Measurements from ENCODE around the gene SLC49A4. TPM values are rescaled to one million over a fixed set of nuclear protein-coding genes. Genes with fewer than 3 reads are reported as not detected.

Gene SLC49A4
- total RNA-seq, 2 experiments from 2014 or later: 1.3 to 1.5 TPM

DNA sequence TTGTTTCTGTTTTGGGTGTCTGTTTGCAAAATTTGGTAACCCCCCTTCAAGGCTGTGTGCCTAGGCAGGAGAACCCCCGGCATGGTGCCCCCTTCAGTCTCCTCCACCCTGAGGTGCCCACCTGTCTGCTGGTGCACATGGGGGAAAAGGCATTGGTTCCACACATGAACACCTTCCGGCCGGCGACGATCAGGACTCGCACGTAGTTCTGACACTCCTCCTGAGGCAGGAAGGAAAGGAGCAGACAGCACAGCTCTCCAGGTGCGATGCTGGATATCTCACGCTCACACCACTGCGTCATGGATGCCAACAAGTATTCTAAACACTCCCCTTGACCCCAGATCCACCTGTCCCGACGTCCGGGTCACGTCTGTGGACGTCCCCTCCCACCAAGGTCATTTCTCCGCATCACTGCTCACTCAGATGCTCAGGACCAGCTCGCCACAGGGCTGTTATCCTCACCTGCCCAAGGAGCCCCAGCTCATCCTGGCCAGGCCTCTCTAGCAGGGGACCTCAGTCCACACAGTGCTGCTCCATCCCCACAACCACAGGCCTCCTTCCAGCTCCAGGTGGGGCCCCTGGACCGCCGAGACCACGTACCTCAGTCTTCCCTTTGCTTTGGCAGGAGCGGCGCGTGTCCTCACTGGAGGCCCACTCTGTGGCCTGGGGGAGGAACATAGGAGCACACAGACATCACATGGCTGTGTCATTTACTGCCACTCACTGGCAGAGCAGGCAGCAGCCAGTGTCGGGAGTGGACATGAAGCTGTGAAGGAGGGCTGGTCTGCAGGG lies 133.7 kb downstream of the SLC49A4 start:
- DNase-seq: no peak
- Mint-ChIP-seq H3K27ac (no peak overlapping the region), H3K27me3 (ENCODE audit: low read depth) (peaks cover 20% of the 10 kb centered on the region), H3K9me3 (ENCODE audit: insufficient read depth) (no peaks in the 10 kb centered on the region), H3K4me3 (no peak overlapping the region), H3K36me3 (ENCODE audit: low read depth) (no peaks in the 10 kb centered on the region), H3K4me1 (ENCODE audit: low read depth) (no peaks in the 10 kb centered on the region)
- POLR2A ChIA-PET: no interaction called here
- ATAC-seq: no peak
- CTCF ChIA-PET: no interaction called here

DNA sequence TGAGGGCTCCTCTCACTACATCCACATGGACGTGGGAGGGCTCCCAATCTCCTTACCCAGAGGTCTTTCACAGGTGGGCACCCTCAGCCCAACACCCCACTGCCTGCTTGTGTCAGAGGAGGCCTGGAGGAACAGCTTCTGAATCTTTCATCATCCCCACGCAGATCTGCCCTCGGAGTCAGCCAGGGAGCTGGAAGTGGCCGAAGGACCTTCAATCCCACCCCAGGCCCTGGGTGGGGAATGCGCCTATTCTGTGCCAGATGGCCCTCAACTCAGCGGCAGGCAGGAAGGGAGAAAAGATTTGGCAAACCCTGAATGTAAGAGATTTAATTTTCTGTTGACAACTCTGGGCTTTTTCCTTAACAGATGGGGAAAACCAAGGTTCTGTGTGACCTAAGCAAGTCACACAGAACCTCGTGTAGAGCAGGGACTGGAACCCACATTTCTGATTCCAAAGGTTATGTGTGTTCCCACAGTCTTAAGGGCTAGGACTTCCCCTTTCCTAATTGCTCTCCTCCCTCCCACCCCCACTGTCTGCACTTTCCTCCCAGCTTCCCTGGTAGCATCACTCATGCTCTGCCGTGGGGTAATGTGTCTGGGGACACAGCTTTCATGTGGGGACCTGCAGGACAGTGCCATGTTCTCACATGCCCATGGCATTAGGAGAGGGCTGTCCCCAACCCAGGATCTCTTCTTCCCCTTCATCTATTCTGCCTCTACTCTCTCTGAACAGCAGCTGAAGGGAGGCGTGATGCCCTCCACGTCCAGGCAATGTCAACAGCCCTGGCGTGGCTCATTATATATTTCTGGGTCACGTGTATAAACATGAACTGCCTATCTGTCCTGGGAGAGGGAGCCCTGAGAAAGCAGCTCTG lies 134.6 kb downstream of the SLC49A4 start:
- no peaks in the 10 kb centered on the region for H3K9me3 Mint-ChIP-seq (ENCODE audit: insufficient read depth)
- peaks cover 23% of the 10 kb centered on the region for H3K27me3 Mint-ChIP-seq (ENCODE audit: low read depth)
- no peaks in the 10 kb centered on the region for H3K36me3 Mint-ChIP-seq (ENCODE audit: low read depth)
- H3K4me1 Mint-ChIP-seq (ENCODE audit: low read depth): no peaks in the 10 kb centered on the region
- H3K27ac Mint-ChIP-seq: no peak overlapping the region
- ChIA-PET POLR2A (no interaction called here), CTCF (no interaction called here)
- ATAC-seq: no peak
- DNase-seq: no peak
- no peak overlapping the region for H3K4me3 Mint-ChIP-seq

DNA sequence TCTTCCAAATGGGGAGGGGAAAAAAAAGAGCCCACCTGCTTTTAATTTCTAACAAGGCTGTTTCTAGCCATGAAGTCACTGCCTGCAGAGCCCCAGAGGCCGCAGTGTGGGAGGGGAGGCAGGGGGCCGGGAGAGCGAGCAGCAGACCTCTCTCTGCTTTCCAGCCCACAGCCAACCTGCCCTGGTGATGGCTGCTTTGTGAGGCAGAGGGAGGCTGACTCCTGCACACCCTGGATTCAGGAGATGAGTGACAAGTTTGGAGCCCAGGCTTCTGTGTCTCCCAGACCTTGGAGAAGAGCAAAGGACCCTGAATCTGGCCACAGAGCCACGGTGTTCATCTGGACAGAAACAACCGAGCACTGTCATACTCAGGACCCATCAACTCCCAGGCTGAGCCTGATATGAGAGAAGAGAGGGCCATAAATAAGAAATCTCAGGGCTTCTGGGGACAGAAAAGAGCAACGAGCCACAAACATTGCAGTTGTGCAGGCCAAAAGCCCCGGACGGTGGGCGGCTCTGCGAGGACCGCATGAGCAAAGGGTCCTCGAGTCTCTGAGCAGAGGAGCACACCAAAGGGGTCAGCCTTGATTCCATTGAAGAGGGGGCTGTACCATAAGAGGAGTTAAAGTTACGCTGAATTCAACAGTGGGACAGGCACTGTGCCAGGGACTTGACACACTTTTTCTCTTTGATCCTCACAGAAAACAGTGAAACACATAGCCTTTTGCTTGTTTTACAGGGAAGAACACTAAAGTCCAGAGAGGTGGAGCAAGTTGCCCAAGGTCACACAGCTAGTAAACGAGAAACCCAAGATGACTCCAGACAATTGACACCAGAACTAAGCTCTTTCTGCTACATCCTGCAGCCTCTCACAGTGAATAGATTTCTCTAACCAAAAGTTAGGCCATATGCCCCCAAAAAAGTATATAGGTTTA lies 135.5 kb downstream of the SLC49A4 start:
- no peak overlapping the region for H3K4me3 Mint-ChIP-seq
- no peaks in the 10 kb centered on the region for H3K9me3 Mint-ChIP-seq (ENCODE audit: insufficient read depth)
- peaks cover 23% of the 10 kb centered on the region for H3K27me3 Mint-ChIP-seq (ENCODE audit: low read depth)
- ChIA-PET CTCF (no interaction called here), POLR2A (no interaction called here)
- DNase-seq (no peak), ATAC-seq (no peak)
- no peak overlapping the region for H3K27ac Mint-ChIP-seq
- no peaks in the 10 kb centered on the region for H3K4me1 Mint-ChIP-seq (ENCODE audit: low read depth)
- no peaks in the 10 kb centered on the region for H3K36me3 Mint-ChIP-seq (ENCODE audit: low read depth)

Other genes starting within 250 kb of the SLC49A4 start
- gene PARP9, start 230.8 kb upstream of the SLC49A4 start, total RNA-seq: 100 to 1,000 TPM; 115 to 118 TPM
- 100 to 1,000 TPM; 124 to 127 TPM for gene DTX3L, start 230.7 kb upstream of the SLC49A4 start, total RNA-seq
- gene PARP15, start 217.4 kb upstream of the SLC49A4 start, total RNA-seq: 10 to 100 TPM; 36.6 to 38.6 TPM
- 100 to 1,000 TPM; 119 to 123 TPM for gene PARP14, start 114.2 kb upstream of the SLC49A4 start, total RNA-seq
- 1 to 10 TPM; 4.4 to 5.9 TPM for gene HSPBAP1, start 1.2 kb upstream of the SLC49A4 start, total RNA-seq
- not detected for gene SEMA5B, start 232.7 kb downstream of the SLC49A4 start, total RNA-seq

Measured in activated CD8-positive, alpha-beta T cell treated with anti-CD3 and anti-CD28 coated beads, Interleukin-2, amount 10 ng/mL, durations not matched to agents 7 days and 5 days (primary cell).